Measurements from ENCODE around the gene SLC7A4.
"Not testable (repeated sequence)": the region's sequence is repeated elsewhere in the genome, so short reads cannot be mapped to it uniquely, and the experiment has no call there.

The SLC7A4 gene

GRCh38 chr22:21013657-21014201 lies 18.6 kb downstream of the SLC7A4 start:
- no peak for DNase-seq (ENCODE audit: low read depth)
- H3K4me3 ChIP-seq (ENCODE audit: low read depth, low read length) = peak overlapping the region; percentile 4; the same call in 1 of the 2 replicates
- TF ChIP-seq CTCF (IDR thresholded peaks at IDR 0.05; ENCODE audit: control insufficient read depth, extremely low read depth, insufficient read depth) = no peak

DNA sequence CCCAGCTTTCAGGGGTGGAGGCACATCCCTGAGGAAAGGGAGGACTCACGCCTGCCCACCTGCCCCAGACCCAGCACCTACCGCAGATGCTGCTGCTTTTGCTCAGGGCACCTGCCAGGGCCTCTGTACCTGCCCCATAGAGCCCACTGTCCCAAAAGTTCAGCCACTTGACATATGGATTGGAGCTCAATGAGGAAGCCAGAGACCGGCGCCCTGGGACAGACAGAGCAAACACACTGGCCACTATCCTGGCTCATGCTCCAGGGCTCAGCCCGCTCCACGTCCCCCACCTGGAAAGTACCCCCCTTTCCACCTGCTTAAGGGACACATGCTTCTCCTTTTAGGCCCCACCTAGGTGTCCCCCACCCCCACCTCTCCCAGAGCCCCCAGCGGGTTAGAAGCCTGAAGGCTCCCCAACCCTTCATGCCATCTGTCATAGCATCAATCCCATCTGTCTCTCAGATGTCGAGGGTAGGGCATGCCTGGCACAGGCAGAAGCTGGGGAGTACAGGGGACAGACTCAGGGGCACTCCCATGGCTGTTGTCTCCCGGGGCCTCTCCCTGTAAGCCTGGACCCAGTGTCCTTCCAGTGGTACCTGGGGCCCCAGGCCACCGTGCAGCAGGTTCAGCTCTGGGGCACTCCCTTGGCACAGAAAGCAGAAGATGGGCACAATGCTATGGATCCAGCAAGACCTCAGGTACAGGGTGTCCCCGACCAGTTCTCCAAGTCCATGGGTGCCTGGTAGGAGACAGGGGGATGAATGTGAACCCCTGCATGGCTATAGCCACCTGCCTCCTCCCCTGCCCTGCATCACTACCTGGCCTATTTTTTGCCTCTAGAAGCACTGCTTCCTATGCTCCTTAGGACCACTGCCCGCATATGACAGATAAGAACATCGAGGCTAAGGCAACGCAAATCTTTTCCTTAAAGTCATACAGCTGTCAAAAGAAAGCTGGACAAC lies 19.6 kb downstream of the SLC7A4 start:
- no peak overlapping the region for H3K4me3 ChIP-seq (ENCODE audit: low read depth, low read length)
- no peak for TF ChIP-seq CTCF (IDR thresholded peaks at IDR 0.05; ENCODE audit: control insufficient read depth, extremely low read depth, insufficient read depth)
- DNase-seq (ENCODE audit: low read depth) = no peak

DNA sequence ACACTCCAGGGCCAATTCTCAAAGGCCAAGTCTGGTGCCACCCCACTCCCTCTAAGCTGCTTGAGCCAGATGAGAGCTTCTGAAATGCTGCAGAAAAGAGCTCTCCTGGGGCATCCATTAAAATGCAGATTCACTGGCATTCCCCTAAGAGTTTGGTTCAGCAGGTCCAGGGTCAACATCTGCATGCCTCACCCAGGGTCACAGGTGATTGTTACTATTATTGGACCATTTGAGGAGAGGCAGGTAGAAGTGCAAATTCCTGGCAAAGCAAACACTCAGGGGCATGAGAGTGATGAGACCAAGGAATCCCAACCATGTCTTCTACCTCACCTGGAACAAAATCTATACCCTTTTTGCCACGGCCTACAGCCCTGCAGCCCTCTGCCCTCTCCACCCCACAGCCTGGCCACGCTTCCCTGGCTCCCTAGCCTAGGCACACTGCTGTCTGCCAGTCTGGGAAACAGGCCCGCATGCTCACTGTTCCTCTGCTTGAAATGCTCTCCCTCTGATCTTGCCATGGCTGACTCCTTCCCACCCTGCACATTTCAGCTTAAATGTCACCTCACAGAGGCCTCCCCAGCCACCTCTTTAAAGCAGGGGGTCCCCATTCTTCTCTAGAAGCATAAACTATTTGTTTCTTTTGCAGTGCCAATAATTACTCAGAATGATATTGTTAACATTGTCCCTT lies 21.8 kb downstream of the SLC7A4 start:
- no peak overlapping the region for H3K4me3 ChIP-seq (ENCODE audit: low read depth, low read length)
- no peak for TF ChIP-seq CTCF (IDR thresholded peaks at IDR 0.05; ENCODE audit: control insufficient read depth, extremely low read depth, insufficient read depth)
- DNase-seq (ENCODE audit: low read depth) = no peak

DNA sequence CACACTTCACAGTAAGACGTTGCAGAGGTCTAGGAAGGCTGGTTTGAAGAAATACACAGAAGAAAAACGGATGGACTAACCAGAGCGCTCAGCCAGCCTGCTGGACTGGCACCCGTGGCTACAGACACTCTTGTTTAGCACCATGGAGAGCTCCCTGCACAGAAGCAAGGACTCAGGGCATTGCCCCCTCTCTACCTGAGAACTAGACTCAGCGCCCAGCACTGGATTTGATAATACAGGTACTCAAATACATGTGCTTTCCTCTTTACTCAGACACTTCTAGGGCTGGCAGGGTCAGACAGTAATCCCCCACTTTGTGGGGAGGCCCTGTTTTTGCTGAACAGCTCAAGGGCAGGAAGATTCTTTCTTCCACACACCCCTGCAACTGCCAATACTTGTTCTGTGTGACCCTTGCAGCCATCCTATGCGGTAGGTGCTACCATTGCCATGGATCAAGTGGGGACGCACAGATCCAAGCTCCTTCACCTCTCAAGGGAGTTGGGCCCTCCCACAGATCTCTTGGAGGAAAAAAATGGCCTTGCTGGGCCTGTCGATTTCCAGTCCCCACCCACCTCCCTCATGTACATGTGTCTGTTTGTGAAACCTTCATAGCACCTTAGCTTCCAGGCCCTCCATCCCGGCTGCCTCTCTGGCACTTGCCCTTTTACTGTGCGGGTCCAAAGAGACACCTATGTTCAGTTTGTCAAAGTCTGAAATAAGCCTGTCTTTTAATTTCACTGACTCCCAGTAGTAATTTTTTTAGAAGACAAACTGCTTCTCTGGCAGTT lies 22.5 kb downstream of the SLC7A4 start:
- peak; percentile 41 for DNase-seq (ENCODE audit: low read depth)
- TF ChIP-seq CTCF (IDR thresholded peaks at IDR 0.05; ENCODE audit: control insufficient read depth, extremely low read depth, insufficient read depth) = no peak
- H3K4me3 ChIP-seq (ENCODE audit: low read depth, low read length) = no peak overlapping the region

GRCh38 chr22:21009208-21009607 lies 23.2 kb downstream of the SLC7A4 start:
- DNase-seq (ENCODE audit: low read depth); H3K4me3 ChIP-seq (ENCODE audit: low read depth, low read length): not testable (repeated sequence)

DNA sequence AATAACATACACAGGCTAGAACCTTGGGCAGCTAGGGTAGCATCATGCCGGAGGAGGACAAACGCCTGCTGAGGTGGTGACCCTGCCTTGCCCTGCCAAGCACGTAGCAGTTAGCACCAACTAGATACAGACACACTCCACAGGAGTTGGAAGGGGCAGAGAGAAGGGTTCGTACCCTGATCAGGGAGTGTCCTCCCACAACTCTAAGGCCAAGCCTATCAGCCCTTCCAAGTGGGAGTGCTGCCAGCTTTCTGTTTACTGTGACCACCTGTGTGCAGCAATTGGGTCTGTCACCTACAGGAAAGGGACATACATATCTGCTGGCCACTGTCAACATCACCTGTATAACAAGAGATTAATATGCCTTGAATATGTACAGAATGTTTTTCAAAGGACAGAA lies 28.6 kb downstream of the SLC7A4 start:
- TF ChIP-seq CTCF (IDR thresholded peaks at IDR 0.05; ENCODE audit: control insufficient read depth, extremely low read depth, insufficient read depth) = no peak
- H3K4me3 ChIP-seq (ENCODE audit: low read depth, low read length) = no peak overlapping the region
- DNase-seq (ENCODE audit: low read depth) = no peak

Data from LNCaP clone FGC (cell line).